Measurements from ENCODE around the gene EGFL8. TPM values are rescaled to one million over a fixed set of nuclear protein-coding genes. Genes with fewer than 3 reads are reported as not detected.

Gene EGFL8
- 312 TPM for total RNA-seq

GRCh38 chr6:32164295-32164694 is at the start of gene EGFL8:
EGFL8 (plus strand) TSS chr6:32164595; CDS start chr6:32166166, 1,571 bp downstream.
- DNase-seq (ENCODE audit: low spot score) = no peak
- ATAC-seq = peak; percentile 38
- intact Hi-C loops (cut with DNase I) = no loop called here

GRCh38 chr6:32114796-32115195 is 49.6 kb upstream of the EGFL8 start:
- ATAC-seq (no peak), DNase-seq (ENCODE audit: low spot score) (no peak)
- intact Hi-C loops (cut with DNase I) = no loop called here

GRCh38 chr6:32115623-32116022 is 48.8 kb upstream of the EGFL8 start:
- intact Hi-C loops (cut with DNase I) = no loop called here
- DNase-seq (ENCODE audit: low spot score) (peak; percentile 63), ATAC-seq (no peak)

GRCh38 chr6:32116674-32117073 is 47.7 kb upstream of the EGFL8 start:
- intact Hi-C loops (cut with DNase I) = no loop called here
- DNase-seq (ENCODE audit: low spot score) (no peak), ATAC-seq (no peak)

GRCh38 chr6:32117461-32117860 is 46.9 kb upstream of the EGFL8 start:
- intact Hi-C loops (cut with DNase I) = no loop called here
- no peak for DNase-seq (ENCODE audit: low spot score)
- ATAC-seq = no peak

- ATAC-seq (peak; percentile 67), DNase-seq (ENCODE audit: low spot score) (peak; percentile 92)
- intact Hi-C loops (cut with DNase I) = no loop called here
Measured at GRCh38 chr6:32118782-32119628, 45.4 kb upstream of the EGFL8 start.

- intact Hi-C loops (cut with DNase I) = no loop called here
Measured at GRCh38 chr6:32120573-32121059, 43.8 kb upstream of the EGFL8 start.

GRCh38 chr6:32123681-32124080 is 40.7 kb upstream of the EGFL8 start:
- ATAC-seq (no peak), DNase-seq (ENCODE audit: low spot score) (no peak)
- intact Hi-C loops (cut with DNase I) = no loop called here

More at GRCh38 chr6:32120573-32121059, 43.8 kb upstream of the EGFL8 start:
- ATAC-seq (no peak), DNase-seq (ENCODE audit: low spot score) (no peak)

- ATAC-seq = no peak
Measured at GRCh38 chr6:32126880-32127279, 37.5 kb upstream of the EGFL8 start.

GRCh38 chr6:32127409-32127716 is 37.0 kb upstream of the EGFL8 start:
- no peak for ATAC-seq
- no peak for DNase-seq (ENCODE audit: low spot score)
- intact Hi-C loops (cut with DNase I) = no loop called here

More at GRCh38 chr6:32126880-32127279, 37.5 kb upstream of the EGFL8 start:
- intact Hi-C loops (cut with DNase I) = no loop called here
- no peak for DNase-seq (ENCODE audit: low spot score)

- intact Hi-C loops (cut with DNase I) = no loop called here
- ATAC-seq (peak; percentile 95), DNase-seq (ENCODE audit: low spot score) (peak; percentile 99)
Measured at GRCh38 chr6:32127717-32128592, 36.4 kb upstream of the EGFL8 start, which contains the start of gene ATF6B. ATF6B (minus strand) TSS chr6:32128246; CDS start chr6:32128207, 39 bp downstream.

- DNase-seq (ENCODE audit: low spot score) = peak; percentile 66
- intact Hi-C loops (cut with DNase I) = no loop called here
- no peak for ATAC-seq
Measured at GRCh38 chr6:32128751-32129296, 35.6 kb upstream of the EGFL8 start.

- DNase-seq (ENCODE audit: low spot score) = no peak
- peak; percentile 65 for ATAC-seq
- intact Hi-C loops (cut with DNase I) = no loop called here
Measured at GRCh38 chr6:32129297-32130088, 34.9 kb upstream of the EGFL8 start.

- no peak for ATAC-seq
- intact Hi-C loops (cut with DNase I) = no loop called here
- no peak for DNase-seq (ENCODE audit: low spot score)
Measured at GRCh38 chr6:32131439-32131948, 32.9 kb upstream of the EGFL8 start.

GRCh38 chr6:32132110-32132509 is 32.3 kb upstream of the EGFL8 start:
- no peak for ATAC-seq
- DNase-seq (ENCODE audit: low spot score) = no peak
- intact Hi-C loops (cut with DNase I) = no loop called here

GRCh38 chr6:32133786-32134185 is 30.6 kb upstream of the EGFL8 start:
- DNase-seq (ENCODE audit: low spot score) (no peak), ATAC-seq (no peak)
- intact Hi-C loops (cut with DNase I) = no loop called here

- intact Hi-C loops (cut with DNase I) = no loop called here
- ATAC-seq = no peak
Measured at GRCh38 chr6:32137454-32137853, 26.9 kb upstream of the EGFL8 start.

GRCh38 chr6:32139590-32139989 is 24.8 kb upstream of the EGFL8 start:
- ATAC-seq = no peak
- intact Hi-C loops (cut with DNase I) = no loop called here
- no peak for DNase-seq (ENCODE audit: low spot score)

More at GRCh38 chr6:32137454-32137853, 26.9 kb upstream of the EGFL8 start:
- DNase-seq (ENCODE audit: low spot score) = no peak

Data from sciatic nerve (tissue), 2 donors.